Colon (tissue), 2 donors: ENCODE measurements around the gene RTEL1.
"Not testable (repeated sequence)": the region's sequence is repeated elsewhere in the genome, so short reads cannot be mapped to it uniquely, and the experiment has no call there.

Experiments used
- FAIRE-seq: peaks from 2 replicates; lab custom pipeline; 2012; peaks lifted over from hg19 to GRCh38; lab: Jason Lieb, UNC
- donor health status: control.
- donor health status: control.

RTEL1 gene

GRCh38 chr20:63652192-63652980 lies 5.7 kb upstream of the RTEL1 start:
- no peak for FAIRE-seq

- no peak for FAIRE-seq
Measured at GRCh38 chr20:63653041-63653973, 4.8 kb upstream of the RTEL1 start, which contains the start of gene STMN3. TSS of gene STMN3 (minus strand) at chr20:63653424. CDS start at chr20:63653345, 79 bp downstream.

DNA sequence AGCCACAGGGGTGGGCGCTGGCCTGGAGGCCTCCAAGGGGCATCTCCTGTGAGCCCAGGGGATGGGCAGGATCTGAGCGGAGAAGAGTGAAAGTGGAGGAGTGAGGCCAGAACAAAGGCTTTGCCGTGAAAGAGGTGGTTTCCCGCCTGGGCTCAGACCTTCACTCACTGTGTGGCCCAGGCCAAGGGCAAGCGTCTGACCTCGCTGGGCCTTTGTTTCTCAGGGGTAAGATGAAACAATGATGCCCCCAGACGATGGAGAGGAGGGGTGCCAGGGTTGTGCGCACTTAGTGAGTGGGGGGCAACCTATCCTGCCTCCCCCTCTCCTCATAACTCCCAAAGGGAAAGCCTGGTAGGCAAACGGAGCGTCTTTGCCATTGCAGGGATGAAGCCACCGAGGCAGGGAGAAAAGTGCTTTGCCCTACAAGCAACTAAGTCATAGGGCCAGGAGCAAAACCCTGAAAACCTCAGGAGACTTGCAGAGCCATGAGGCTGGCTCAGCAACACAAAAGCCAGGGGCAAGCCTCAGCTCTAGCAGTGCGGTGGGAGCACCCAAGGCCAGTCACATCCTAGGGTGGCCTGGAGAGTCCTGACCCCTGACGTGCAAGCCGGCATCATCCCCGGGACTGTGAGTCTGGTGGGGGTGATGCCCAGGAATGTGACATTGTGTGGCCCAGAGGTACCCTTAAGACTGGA lies 4.0 kb upstream of the RTEL1 start:
- FAIRE-seq, result no peak

DNA sequence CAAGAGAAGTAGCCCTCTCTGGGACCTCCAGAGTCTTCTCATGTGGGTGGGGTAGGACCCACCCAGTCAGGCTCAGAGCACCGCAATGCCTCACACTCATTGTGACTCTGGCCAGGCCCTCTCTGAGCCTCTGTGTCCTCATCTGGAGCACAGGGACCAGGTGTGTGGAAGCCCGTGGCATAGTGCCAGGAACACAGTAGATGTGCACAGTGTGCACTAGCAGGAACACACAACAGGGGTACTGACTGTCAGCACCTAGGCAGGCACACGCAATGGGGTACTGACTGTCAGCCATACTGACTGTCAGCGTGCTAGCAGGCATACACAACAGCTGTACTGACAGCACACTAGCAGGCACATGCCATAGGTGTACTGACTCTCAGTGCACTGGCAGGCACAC lies 2.9 kb upstream of the RTEL1 start:
- FAIRE-seq, result no peak

DNA sequence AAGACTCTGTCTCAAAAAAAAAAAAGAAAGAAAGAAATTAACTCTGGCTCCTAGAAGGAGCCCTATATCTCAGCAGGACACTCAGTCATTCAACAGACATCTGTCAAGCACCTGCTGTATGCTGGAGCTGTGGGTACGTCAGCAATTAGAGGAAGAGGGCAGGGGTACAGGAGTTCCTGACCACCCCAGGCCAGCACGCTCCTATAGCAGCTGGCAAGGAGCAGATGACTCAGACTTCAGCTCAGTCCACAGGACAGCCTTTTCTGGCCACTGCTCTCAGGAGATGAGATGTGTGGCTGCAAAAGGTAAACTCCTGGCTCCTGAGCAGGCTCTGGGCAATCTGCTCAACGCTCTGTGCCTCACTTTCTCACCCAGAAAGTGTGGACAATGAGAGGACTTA lies 1.7 kb upstream of the RTEL1 start:
- no peak for FAIRE-seq

DNA sequence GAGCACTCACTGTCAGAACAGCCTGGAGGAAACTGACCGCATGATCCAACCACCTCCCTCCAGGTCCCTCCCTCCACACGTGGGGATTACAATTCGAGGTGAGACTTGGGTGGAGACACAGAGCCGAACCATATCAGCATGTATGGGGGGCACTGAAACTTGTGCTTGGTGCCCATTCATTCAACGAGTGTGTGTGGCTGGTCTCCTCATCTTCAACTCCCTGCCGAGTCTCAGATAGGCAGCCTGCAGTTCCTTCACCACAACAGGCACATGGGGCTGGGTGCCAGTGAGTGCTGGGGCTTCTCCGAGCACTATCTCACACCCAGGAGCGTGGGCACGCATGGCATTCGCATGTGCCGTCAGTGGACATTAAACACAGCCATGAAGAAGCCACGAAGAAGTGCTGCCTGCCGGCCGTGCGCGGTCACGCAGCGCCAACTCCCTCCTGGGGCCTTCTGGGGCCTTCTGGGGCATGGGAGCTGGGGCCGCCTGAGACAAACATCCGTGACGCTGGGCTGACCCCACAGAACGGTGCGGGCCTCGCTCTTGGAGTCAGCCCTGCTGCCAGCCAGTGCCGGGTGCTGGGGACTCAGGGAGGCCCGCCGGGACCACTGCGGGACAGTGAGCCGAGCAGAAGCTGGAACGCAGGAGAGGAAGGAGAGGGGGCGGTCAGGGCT lies 714 bp upstream of the RTEL1 start:
- no peak for FAIRE-seq

DNA sequence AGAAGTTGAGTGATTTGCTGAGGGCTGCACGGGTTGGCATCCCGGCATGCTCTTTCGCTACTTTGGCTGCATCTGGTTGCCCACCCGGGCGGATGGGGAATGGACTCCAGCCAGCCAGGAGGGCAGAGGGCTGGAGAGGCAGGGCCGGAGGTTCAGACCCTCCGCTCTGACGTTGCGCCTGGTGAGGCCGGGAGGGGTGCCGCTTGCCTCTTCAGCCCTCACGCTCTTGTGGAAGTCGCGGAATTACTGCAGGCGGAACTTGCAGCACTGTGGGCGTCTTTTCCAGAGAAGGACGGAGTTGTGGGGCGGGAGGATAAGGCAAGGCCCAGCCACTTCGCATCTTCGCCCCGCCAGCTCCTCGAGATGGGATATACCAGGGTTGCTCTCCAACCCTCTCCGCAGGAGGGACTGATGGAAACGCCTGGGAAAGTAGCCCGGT lies 656 bp downstream of the RTEL1 start:
- FAIRE-seq, result no peak

DNA sequence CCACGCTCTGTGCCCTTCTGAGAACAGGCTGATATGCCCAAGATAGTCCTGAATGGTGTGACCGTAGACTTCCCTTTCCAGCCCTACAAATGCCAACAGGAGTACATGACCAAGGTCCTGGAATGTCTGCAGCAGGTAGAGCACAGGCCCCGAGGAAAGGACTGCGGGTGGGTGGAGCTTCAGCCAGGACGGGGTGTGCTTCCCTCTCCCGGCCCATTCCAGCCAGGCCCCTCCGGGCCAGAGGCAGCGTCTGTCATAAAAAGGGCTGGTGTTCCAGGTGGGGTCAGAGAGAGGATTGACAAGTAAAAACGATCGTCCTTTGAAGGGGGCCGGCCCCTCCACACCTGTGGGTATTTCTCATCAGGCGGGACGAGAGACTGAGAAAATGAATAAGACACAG lies 1.3 kb downstream of the RTEL1 start:
- FAIRE-seq, result no peak

DNA sequence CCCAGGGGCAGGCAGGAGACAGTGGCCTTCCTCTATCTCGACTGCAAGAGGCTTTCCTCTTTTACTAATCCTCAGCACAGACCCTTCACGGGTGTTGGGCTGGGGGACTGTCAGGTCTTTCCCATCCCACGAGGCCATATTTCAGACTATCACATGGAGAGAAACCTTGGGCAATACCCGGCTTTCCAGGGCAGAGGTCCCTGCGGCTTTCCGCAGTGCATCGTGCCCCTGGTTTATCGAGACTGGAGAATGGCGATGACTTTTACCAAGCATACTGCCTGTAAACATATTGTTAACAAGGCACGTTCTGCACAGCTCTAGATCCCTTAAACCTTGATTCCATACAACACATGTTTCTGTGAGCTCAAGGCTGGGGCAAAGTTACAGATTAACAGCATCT lies 2.1 kb downstream of the RTEL1 start:
- not testable (repeated sequence) for FAIRE-seq

- FAIRE-seq, result no peak
Measured at GRCh38 chr20:63660622-63661021, 2.5 kb downstream of the RTEL1 start.

GRCh38 chr20:63661108-63661507 lies 3.0 kb downstream of the RTEL1 start:
- no peak for FAIRE-seq

DNA sequence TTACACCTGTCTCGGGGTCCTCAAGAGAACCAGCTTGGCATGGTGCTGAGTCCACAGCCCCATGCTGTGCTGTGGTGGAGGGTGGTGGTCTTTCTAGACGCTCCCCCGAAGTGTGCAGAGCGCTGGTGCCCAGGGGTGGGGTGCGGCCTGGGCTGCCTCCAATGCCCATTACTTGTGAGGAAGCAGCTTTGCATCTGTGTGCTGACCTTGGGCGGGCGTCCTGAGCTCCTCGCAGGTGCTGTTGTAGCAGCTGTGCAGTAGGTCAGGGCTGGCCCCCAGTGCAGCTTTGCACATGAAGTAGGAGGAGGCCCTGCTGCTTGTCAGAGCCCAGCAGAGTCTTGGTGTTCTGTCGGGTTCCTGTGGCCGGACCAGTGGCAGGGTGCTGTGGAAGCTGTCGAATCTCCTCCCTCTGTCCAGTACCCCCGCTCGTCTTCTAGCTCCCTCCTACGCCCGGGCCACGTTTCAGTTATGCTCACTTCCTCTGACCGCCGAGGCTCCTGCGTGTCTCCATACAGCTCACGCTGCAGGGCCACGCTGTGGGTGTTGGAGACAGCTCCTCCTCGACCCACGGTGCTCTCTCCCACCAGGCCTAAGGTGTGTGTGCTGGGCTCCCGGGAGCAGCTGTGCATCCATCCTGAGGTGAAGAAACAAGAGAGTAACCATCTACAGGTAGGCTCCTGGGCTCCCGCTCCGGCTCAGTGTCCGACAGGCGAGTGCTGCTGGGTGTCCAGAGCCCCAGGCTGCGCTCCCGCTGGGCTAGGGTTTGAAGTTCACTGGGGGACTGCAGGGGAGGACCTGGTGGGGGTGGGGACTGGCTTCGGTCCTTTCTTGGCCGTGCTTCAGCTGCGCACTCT lies 4.1 kb downstream of the RTEL1 start:
- no peak for FAIRE-seq

DNA sequence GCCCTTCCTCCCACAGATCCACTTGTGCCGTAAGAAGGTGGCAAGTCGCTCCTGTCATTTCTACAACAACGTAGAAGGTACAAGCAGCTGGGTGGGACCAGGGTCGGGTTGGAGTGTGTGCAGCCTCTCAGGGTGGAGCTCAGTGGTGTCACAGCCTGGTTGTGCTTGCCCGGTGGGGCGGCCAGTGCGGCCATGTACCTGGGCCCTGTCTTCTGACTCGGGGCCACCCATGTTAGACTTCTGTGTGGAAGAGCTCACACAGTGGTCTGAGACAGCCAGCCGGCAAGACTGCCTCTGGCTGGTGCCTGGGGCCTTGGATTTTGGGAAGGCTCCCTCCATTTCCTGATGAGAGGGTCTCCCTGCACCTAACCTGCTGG lies 4.7 kb downstream of the RTEL1 start:
- FAIRE-seq, result no peak

DNA sequence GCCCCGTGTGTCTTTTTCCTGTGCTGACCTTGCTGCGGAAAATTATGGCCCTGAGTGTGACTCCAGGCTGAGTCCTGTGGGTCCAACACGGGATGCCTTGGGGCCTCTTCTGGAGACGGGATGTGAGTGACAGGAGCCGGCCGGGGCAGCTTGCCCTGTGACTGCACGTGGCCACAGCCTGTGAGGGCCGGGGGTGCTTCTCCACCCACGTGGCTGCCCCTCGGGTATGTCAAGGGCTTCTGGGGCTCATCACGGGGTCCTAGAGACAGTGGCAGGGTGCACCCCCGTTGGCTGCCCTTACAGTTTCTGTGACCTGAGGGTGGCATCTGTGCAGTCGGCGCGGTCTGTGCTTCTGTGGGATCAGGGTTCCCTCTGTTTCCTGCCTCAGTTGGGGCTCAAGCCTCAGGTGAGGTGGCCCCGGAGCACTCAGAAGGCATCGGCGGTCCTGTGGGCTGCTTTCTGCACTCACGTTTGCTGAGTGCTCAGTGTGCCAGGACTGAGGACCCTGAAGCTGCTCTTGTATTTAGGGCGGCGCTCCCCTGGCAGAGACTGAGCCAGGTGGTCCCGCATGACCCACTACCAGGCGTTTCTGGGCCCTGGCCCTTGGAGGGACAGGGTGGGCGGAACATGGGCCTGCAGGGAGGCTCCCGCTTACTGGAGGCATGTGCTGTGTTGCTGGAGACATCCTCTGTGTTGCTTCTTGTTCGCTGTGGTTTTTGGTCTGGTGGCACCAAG lies 5.4 kb downstream of the RTEL1 start:
- FAIRE-seq, result no peak

DNA sequence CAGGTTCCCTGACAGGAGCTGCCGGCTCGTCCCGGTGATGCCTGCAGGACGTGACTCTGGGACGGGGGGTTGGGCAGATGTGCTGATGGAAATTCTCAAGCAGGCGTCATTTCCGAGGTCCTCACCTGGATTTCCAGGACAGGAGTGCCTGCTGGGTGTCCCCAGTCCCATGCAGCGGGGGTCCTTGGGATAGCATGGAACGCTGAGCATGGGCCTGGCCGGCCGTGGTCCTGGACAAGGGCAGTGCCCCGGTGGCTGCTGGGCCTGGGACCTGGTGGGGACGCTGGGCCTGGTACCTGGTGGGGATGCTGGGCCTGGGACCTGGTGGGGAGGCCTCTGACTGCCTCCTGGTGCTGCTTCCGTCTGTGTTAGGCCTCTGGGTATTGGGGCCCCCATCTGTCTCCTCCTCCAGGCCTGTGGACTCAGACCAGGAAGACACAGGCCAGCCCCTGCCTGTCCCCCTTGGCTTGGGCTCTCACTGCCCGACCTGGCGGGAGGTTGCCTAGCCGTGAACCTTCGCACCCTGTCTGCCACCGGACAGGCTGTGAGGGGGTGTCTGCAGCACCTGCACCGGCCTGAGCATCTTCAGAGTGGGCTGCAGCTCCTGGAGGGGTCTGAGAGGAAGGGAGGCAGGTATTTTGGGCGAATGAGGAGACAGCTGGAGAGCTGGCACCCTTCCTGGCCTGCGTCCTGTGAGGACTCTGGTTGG lies 6.2 kb downstream of the RTEL1 start:
- FAIRE-seq, result no peak

DNA sequence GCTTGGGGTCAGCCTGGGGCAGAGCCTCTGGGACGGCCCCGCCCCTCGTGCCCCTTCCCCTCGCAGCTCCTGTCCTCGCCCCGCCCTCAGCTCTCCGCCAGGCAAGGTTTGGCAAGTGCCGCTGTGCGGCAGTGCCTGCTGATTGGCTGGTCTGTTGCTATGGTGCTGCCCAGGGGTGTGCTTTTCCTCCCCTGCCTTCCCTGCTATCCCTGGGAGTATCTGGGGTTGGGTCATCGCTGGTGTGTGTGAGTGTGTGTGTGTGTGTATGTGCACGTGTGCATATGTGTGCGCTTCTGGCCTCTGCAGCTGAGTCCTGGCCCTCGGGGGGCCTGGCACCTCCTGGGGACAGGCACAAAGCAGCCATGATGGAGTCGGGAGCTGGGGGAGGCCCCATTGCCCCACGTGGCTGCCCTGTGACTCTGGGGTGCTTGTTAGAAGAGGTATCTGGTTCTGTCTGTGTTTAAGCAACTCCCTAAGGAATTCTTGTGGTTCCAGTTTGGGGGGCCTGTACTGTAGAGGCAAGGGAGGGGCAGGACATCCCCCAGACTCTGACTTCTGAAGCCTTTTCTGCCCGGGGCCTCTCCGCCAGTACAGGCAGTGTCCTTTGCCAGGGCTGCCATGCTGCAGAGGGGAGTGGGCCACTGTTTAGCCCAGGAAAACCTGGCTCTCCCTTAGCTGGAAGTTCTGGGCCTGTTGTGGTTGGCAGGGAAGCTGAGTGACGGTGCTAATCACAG lies 6.9 kb downstream of the RTEL1 start:
- FAIRE-seq, result no peak

- FAIRE-seq, result no peak
Measured at GRCh38 chr20:63665708-63666107, 7.6 kb downstream of the RTEL1 start.

GRCh38 chr20:63667858-63668257 lies 9.7 kb downstream of the RTEL1 start:
- no peak for FAIRE-seq

DNA sequence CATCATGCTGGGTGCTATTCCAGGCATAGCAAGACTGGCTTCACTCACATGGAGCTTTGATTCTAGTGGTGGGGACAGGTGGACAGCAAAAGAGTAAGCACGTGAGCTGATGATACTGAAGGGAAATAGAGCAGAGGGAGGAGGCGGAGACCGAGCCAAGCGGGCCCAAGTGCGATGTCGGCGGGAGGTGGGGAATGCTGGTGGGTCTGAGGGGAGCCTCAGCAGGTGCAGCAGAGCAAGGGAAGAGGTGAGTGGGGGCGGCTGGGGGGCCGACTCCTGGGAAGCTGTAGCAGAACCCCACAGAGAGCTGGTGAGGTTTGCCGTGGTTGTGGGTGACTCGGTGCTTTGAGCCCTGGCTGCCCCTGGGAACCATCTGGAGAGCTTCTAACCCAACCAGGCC lies 10.2 kb downstream of the RTEL1 start:
- FAIRE-seq, result no peak
